Measurements from ENCODE around the gene MFSD6.
"Not testable (repeated sequence)": the region's sequence is repeated elsewhere in the genome, so short reads cannot be mapped to it uniquely, and the experiment has no call there.

Gene MFSD6

GRCh38 chr2:190405070-190405469 is 3.1 kb upstream of the MFSD6 start:
- DNase-seq (ENCODE audit: low read depth, low spot score) = no peak

- no peak for DNase-seq (ENCODE audit: low read depth, low spot score)
These were observed 2.2 kb upstream of the MFSD6 start for GRCh38 chr2:190405995-190406394.

DNA sequence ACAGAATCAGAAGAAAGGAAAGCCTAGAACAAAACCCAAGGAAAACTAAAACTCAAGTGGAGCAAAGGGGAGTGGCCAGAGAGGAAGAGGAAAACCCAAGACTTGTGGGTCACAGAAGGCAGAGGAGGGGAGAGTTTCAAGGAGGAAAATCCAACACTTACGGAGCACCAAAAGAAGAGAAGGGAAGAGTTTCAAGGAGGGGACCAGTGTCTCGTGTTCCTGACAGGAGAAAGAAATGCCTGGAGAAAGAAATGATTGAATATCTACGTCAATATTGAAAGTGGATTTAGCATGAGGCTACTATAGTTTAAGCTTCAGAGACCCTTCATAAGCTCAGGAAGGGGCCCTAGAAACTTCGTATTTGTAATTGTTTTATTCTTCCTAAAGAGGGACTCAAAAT is 1.4 kb upstream of the MFSD6 start:
- DNase-seq (ENCODE audit: low read depth, low spot score) = no peak

- DNase-seq (ENCODE audit: low read depth, low spot score) = no peak
These were observed 901 bp upstream of the MFSD6 start for GRCh38 chr2:190407246-190407661.

GRCh38 chr2:190408538-190409271 is 550 bp downstream of the MFSD6 start:
- DNase-seq (ENCODE audit: low read depth, low spot score) = no peak

DNA sequence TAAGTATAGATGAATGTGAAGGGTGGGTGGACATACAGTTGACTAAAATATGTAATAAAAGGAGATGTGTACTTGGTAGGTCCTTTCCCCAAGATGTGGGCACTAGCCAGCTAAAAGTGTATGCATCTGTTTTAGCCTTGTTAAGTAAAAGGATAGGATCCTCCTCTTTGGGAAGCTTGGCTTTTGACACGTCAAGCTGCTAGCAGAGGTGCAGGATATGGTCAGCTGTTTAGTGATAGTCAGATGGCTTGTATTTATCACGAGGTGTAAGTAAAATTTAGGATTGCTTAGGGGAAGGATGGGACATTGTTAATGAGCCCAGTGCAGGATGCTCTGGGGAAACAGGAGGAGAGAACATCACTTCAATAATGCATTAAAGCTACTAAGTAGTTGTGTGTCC is 1.5 kb downstream of the MFSD6 start:
- DNase-seq (ENCODE audit: low read depth, low spot score) = no peak

DNA sequence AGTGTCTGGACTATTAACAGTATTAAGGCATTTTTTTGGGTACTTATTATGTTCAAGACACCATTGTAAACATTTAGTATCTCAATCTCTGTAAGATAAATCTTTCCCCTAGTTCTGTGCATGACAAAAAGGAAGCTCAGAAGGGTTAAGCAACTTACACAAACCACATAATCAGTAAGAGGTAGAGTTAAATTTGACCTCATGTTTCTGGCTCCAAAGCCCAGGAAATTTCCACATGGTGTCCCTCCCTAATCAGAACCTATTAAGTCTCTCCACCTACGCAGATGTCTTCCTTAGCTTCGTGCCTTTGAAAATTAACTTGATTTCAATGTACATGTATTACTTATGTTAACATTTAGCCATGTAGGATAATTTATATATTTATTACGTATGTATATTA is 2.0 kb downstream of the MFSD6 start:
- no peak for DNase-seq (ENCODE audit: low read depth, low spot score)

GRCh38 chr2:190412966-190413365 is 4.8 kb downstream of the MFSD6 start:
- no peak for DNase-seq (ENCODE audit: low read depth, low spot score)

DNA sequence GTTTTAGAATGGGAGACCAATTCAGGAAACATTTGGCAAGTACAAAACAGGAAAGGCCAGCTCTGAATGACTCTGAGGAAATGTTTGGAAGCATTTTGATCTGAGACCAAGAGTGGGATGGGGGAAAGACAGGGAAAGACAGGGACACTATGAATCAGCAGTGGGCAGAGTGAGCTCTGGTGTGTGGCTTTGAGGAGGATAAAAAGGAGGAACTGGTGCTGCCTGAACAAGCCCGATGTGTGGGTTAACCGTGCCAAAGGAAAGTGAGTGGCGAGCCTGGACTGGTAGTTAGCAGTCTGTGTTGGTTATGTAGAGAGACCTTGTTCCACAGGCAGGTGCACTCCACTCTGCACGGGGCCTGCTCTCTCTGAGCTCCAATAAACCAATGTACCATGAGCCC is 5.3 kb downstream of the MFSD6 start:
- no peak for DNase-seq (ENCODE audit: low read depth, low spot score)

DNA sequence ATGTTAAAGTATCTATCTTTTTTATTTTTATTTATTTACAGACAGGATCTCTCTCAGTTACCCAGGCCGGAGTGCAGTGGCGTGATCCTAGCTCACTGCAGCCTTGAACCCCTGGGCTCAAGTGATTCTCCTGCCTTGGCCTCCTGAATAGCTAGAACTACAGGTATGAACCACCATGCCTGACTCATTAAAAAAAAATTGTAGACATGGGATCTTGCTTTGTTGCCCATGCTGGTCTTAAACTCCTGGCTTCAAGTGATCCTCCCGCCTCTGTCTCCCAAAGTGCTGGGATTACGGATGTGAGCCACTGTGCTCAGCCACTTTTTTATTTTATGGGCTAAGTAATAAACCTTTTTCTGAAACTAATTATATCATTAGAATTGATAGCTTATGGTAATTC is 7.1 kb downstream of the MFSD6 start:
- DNase-seq (ENCODE audit: low read depth, low spot score) = no peak

- DNase-seq (ENCODE audit: low read depth, low spot score) = no peak
These were observed 7.9 kb downstream of the MFSD6 start for GRCh38 chr2:190415794-190416775.

DNA sequence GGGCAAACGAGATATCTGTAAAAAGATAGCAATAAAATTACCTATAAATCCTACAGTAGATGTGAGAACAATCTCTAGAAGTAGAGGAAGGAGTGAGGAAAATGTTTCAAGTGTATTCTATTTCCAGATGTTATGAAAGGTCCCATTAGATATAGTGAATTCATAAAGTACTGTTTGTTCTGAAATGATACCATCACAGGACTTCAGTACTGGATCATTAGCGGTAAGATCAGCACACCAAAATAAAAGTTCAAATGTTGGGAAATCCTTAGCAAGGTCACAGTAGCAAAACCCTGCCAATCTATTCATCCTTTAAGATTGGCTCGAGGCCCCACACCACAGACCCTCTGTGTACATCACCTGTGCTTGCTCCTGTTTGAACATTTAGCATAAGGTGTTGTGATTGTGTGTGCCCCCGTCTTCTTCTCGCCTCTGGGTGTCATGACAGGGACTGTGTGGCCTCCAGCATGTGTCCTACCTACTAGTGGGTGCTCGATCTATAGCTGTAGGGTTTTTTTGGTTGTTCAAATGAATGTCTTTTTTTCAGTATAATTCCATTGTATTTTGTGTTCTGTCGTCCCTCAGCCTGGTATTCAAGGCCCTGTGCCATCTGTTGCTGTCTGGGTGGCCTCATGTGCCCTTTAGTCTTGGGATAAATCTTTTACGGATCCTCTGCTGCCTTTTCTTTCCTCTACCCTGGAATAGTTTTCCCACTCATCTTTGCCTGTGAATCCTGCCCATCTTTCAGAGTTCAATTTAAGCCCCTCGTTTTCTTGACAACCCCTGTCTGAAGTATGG is 9.1 kb downstream of the MFSD6 start:
- no peak for DNase-seq (ENCODE audit: low read depth, low spot score)

GRCh38 chr2:190418727-190419126 is 10.6 kb downstream of the MFSD6 start:
- no peak for DNase-seq (ENCODE audit: low read depth, low spot score)

GRCh38 chr2:190420801-190421200 is 12.6 kb downstream of the MFSD6 start:
- DNase-seq (ENCODE audit: low read depth, low spot score) = no peak

GRCh38 chr2:190425221-190425866 is 17.2 kb downstream of the MFSD6 start:
- no peak for DNase-seq (ENCODE audit: low read depth, low spot score)

GRCh38 chr2:190425883-190426658 is 17.9 kb downstream of the MFSD6 start:
- DNase-seq (ENCODE audit: low read depth, low spot score) = no peak

DNA sequence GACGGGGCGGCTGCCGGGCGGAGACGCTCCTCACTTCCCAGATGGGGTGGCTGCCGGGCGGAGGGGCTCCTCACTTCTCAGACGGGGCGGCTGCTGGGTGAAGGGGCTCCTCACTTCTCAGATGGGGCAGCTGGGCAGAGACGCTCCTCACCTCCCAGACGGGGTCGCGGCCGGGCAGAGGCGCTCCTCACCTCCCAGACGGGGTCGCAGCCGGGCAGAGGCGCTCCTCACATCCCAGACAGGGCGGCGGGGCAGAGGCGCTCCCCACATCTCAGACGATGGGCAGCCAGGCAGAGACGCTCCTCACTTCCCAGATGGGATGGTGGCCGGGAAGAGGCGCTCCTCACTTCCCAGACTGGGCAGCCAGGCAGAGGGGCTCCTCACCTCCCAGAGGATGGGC is 22.7 kb downstream of the MFSD6 start:
- DNase-seq (ENCODE audit: low read depth, low spot score) = not testable (repeated sequence)

GRCh38 chr2:190431907-190432306 is 23.8 kb downstream of the MFSD6 start:
- no peak for DNase-seq (ENCODE audit: low read depth, low spot score)

- no peak for DNase-seq (ENCODE audit: low read depth, low spot score)
These were observed 24.5 kb downstream of the MFSD6 start for GRCh38 chr2:190432567-190433231.

- DNase-seq (ENCODE audit: low read depth, low spot score) = no peak
These were observed 27.0 kb downstream of the MFSD6 start for GRCh38 chr2:190435031-190435670.
